ENCODE data around the gene ALG8.
"Not testable (repeated sequence)": the region's sequence is repeated elsewhere in the genome, so short reads cannot be mapped to it uniquely, and the experiment has no call there.

The ALG8 gene

GRCh38 chr11:78066471-78066870 lies 73.0 kb downstream of the ALG8 start:
- DNase-seq, result no peak

- DNase-seq, result no peak
Measured at GRCh38 chr11:78065203-78065602, 74.2 kb downstream of the ALG8 start.

- DNase-seq, result no peak
Measured at GRCh38 chr11:78063440-78064181, 75.8 kb downstream of the ALG8 start, which contains the start of gene THRSP. TSS of gene THRSP (plus strand) at chr11:78063861. CDS start at chr11:78063882, 21 bp downstream.

DNA sequence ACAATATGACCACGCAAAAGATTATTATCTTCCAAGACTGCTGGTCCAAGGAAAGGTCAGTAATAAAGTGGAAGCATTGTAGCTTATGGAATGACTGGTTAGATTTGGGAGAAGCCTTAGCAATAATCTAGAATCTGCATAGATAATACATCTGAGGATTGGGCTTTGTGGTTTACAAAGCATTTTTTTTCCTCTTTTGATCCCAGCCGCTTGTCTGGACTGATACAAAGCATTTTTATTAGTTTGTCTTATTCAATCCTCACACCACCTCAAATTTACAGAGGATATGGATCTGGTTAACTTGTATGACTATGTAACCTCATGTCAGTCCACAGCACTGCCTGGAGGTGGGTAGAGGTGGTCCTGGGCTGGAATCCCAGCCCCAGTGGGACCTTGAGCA lies 76.8 kb downstream of the ALG8 start:
- no peak for DNase-seq

DNA sequence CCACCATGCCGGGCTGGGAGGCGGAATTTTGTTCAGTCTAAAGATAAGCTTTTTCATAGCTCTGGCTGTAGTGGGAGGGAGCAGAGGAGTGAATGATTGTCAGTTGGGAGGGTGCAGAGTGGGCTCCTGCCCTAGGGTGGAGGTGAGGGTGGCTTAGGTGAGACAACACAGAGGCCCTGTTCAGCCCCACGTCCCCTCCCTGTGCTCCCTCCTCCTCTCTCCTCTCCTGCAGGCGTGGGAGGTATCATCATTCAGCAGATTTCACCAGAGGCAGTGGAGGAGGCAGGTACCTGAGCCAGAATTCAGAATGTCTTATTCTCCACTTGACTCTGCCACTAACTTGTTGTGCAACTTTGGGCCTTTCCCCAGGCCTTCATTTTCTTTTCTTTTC lies 77.5 kb downstream of the ALG8 start:
- DNase-seq, result no peak

DNA sequence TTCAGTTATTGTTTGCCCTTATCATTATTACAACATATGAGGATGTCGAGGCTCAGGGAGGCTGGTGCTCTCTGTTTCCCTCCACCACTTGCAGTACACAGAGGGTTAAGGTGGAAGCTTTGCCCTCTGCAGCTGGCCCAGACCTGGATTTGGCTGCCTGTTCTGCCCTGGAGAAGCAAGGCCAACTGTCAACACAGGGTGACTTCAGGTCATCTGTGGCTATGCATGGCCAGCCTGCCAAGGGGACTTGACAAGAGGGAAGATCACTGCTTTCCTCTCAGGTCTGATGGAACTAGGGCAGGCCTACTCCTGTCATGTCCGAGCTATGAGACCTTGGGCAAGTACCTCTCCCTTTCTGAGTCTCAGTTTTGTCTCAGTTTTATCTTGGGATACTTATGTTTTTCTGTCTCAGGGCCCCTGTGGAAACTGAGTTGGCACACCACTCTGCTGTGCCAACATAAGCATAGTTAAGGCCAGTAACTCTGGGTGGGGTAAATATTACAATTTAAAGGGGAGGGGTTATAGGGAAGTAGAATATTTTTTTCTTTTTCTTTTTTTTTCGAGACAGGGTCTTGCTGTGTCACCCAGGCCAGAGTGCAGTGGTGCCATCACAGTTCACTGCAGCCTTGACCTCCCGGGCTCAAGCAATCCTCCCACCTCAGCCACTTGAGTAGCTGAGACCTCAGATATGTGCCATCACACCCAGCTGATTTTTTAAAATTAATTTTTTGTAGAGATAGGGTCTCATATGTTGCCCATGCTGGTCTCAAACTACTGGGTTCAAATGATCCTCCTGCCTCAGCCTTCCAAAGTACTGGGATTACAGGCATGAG lies 78.1 kb downstream of the ALG8 start:
- DNase-seq, result no peak

DNA sequence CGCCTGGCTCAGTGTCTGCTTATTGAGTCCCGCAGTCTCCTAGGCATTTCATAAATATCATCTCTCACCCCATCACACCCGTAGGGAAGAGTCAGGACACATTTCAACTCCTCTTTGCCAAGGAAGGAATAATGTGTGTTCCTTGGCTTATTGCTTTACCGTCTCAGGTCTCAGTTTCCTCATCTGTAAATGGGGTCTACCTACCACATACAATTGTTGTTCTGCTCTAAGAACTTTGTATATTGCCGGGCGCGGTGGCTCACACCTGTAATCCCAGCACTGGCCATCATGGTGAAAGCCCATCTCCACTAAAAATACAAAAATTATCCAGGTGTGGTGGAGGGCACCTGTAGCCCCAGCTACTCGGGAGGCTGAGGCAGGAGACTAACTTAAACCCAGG lies 78.9 kb downstream of the ALG8 start:
- DNase-seq, result no peak

DNA sequence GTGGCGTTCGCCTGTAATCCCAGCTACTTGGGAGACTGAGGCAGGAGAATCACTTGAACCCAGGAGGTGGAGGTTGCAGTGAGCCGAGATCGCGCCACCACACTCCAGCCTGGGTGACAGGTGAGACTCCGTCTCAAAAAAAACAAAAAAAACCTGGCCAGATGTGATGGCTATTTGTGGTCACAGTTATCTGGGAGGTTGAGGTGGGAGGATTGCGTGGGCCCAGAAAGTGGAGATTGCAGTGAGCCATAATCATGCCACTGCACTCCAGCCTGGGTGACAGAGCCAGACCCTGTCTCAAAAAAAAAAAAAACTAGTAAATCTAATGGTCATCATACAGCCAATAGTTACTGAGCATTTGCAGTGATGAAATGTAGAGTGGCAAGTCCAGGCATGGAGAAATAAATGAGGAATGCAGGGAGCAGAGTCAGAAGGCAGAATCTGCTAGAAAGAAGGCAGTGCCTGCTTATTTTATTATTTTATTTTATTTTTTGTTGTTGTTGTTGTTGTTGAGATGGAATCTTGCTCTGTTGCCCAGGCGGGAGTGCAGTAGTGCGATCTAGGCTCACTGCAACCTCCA lies 79.6 kb downstream of the ALG8 start:
- not testable (repeated sequence) for DNase-seq

DNA sequence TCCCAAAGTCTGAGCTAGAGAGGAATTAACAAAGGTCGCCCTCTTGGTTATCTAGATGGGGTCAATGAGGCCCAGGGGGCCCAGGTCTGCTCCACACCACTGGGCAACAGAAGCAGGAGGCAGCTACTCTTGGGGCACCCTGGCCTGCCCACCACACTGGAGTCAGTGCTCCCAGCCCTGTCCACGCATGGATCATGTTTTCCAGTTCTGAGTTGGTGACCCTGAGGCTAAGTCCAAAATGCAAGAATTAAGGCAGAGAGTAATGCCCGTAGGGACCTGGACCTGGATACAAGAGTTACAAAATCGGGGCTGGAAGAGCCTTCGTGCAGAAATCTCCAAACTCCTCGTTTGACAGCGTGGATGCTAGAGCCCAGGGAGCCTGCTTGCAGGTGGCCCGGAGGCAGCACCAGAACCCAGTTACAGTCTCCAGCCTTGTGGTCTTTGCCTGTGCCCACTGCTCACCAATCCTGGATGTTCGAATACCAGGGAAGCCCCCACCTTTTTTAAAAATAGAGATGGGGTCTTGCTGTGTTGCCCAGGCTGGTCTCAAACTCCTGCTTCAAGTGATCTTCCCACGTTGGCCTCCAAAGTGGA lies 81.9 kb downstream of the ALG8 start:
- no peak for DNase-seq

DNA sequence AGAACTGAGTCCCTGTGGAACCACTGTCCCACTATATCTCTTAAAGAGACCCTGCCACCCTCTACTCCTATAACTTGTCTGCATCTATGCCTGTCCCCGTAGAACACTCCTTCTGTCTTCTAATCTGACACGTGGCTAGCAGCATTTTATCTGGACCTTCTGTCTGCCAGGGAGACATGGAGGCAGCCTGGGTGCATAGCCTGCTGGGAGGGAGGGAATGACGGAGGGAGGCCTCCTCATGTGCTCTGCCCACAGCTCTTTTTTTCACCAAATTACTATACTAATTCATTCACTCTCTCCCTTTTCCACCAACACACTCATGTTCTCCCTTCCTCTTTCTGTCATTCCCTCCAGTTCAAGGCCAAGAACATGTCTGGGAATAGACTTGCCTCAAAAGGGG lies 83.3 kb downstream of the ALG8 start:
- no peak for DNase-seq

GRCh38 chr11:78054971-78055370 lies 84.5 kb downstream of the ALG8 start:
- no peak for DNase-seq

- peak in 1 of 5 donors; percentile 34 for DNase-seq
Measured at GRCh38 chr11:78050964-78051831, 88.2 kb downstream of the ALG8 start.

Measured in T-helper 1 cell (primary cell).